ENCODE results near the gene SPDYE1. TPM values are rescaled to one million over a fixed set of nuclear protein-coding genes. Genes with fewer than 3 reads are reported as not detected.

Gene SPDYE1
- total and polyA plus RNA-seq, 2 of the 13 experiments (the other 11 are each of a cell fraction or from before 2014, with no cell fraction given), result not detected

DNA sequence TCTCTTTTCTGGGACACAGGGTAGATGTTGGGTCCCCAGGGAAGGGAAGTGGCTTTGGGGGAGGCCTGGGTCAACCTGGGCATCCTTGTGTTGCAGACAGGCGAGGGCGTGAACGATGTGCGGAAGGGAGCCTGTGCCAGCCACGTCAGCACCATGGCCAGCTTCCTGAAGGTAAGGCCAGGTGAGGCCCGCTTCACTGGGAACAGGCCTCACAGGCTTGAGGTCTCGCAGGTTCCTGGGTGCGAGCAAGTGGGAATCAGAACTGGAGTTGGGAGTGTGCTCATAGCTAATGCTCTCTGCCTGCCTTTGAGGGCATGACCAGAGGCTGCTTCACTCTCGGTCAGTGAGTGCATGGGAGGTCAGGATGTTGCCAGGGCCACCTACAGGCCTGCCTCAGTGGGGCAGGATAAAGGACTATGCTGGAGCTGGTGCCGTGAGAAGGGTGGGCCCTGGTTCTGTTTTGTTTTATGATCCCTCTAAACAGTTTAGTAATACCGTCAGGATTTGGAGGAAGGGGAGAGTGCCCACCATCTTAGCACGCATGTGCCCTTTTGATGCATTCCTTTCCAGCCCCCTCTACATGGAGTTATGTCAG lies 55.2 kb downstream of the SPDYE1 start:
- Histone ChIP-seq H3K4me1 (ENCODE audit: insufficient read depth, low read length) (0 out of 2 replicates have a peak, but pooled peaks cover 5% of the 10 kb centered on the region), H3K4me2 (ENCODE audit: low read depth, low read length) (no peak overlapping the region), H3K9me3 (ENCODE audit: low read length) (no peaks in the 10 kb centered on the region), H3K9ac (ENCODE audit: insufficient read depth, low read depth, low read length) (no peak overlapping the region), H3K27me3 (ENCODE audit: control insufficient read depth in 1 of 2, insufficient read depth in 2 of 2, low read length in 2 of 2) (no peaks in the 10 kb centered on the region), H3K79me2 (ENCODE audit: insufficient read depth, low read length) (no peaks in the 10 kb centered on the region), H3K4me3 (replicated peaks in 1 of 3; ENCODE audit: insufficient read depth in 1 of 3, low read depth in 2 of 3, low read length in 3 of 3) (no peak overlapping the region), H4K20me1 (ENCODE audit: insufficient read depth, low read length) (no peaks in the 10 kb centered on the region), H2AFZ (ENCODE audit: low read length) (no peak overlapping the region), H3K36me3 (replicated peaks in 1 of 2; ENCODE audit: control insufficient read depth in 1 of 2, insufficient read depth in 2 of 2, low read length in 2 of 2) (peaks cover 19 to 54% of the 10 kb centered on the region in 2 experiments), H3K27ac (ENCODE audit: extremely low read length, insufficient read depth, low read length) (no peak overlapping the region)
- TF ChIP-seq TBX2 (CRISPR knock-in tag; IDR thresholded peaks at IDR 0.05; ENCODE audit: borderline replicate concordance), result no peak
- no peak for TF ChIP-seq MIER2 (CRISPR knock-in tag; IDR thresholded peaks at IDR 0.05)
- TF ChIP-seq AGO2 (optimal IDR thresholded peaks at IDR 0.05; ENCODE audit: low read depth, low read length), result no peak
- TF ChIP-seq SRSF1 (optimal IDR thresholded peaks at IDR 0.05; ENCODE audit: low read depth, low read length), result no peak
- TF ChIP-seq CBFB (CRISPR knock-in tag; IDR thresholded peaks at IDR 0.05), result no peak
- no peak for TF ChIP-seq ZNF775 (CRISPR knock-in tag; IDR thresholded peaks at IDR 0.05; ENCODE audit: borderline replicate concordance)
- no peak for TF ChIP-seq RARG (CRISPR knock-in tag; IDR thresholded peaks at IDR 0.05; ENCODE audit: low read depth)
- no peak for TF ChIP-seq GMEB2 (CRISPR knock-in tag; IDR thresholded peaks at IDR 0.05; ENCODE audit: low read depth)
- TF ChIP-seq ISL2 (CRISPR knock-in tag; IDR thresholded peaks at IDR 0.05), result no peak
- TF ChIP-seq HNF4A (CRISPR knock-in tag; IDR thresholded peaks at IDR 0.05), result no peak
- no peak for TF ChIP-seq PAX8 (CRISPR knock-in tag; IDR thresholded peaks at IDR 0.05; ENCODE audit: borderline replicate concordance)
- TF ChIP-seq SIN3A (IDR thresholded peaks at IDR 0.05; ENCODE audit: borderline replicate concordance, low read depth, low read length), result no peak
- TF ChIP-seq ZNF589 (CRISPR knock-in tag; conservative IDR thresholded peaks at IDR 0.05), result no peak
- TF ChIP-seq ZNF703 (CRISPR knock-in tag; IDR thresholded peaks at IDR 0.05; ENCODE audit: borderline replicate concordance), result no peak
- TF ChIP-seq ZNF451 (CRISPR knock-in tag; IDR thresholded peaks at IDR 0.05), result no peak
- no peak for TF ChIP-seq XRCC5 (optimal IDR thresholded peaks at IDR 0.05; ENCODE audit: low read length)
- TF ChIP-seq JUN (CRISPR knock-in tag; IDR thresholded peaks at IDR 0.05), result no peak
- no peak for TF ChIP-seq ZFYVE20 (CRISPR knock-in tag; IDR thresholded peaks at IDR 0.05; ENCODE audit: borderline replicate concordance, low read depth)
- ChIA-PET CTCF (ENCODE audit: low intra/inter-chr PET ratio, low total read pairs) (no interaction called here), POLR2A (interaction anchor here (0.8 to 1.2 kb wide), 2 partner anchors 8 to 9 kb away, joined by 3 read pairs; partner anchors contain the start of gene DBNL)
- no peak for FAIRE-seq
- intact Hi-C loops (cut with micrococcal nuclease; ENCODE audit: unreplicated experiment), result no loop called here
- peak; percentile 65 for ATAC-seq
- DNase-seq (ENCODE audit: low spot score), result no peak
- 95% methylated on average over 10 of the region's 12 CpGs for WGBS (ENCODE audit: low lambda C conversion rate)
- BruUV-seq (replicated peaks), result no TSS peak
- in situ Hi-C loops (cut with HindIII; ENCODE audit: extremely low pct_ligation_motif_present, low pct_unique_long_range_greater_than_20kb), result no loop called here
